HG03175 (cell line): ENCODE measurements around the gene KXD1.
"Not testable (repeated sequence)": the region's sequence is repeated elsewhere in the genome, so short reads cannot be mapped to it uniquely, and the experiment has no call there.

Experiments
- ATAC-seq: cut with Tn5 transposase; IDR thresholded peaks from one replicate; pipeline ENCODE4 v1.9.1; 2021; ENCODE audit warnings: mild to moderate bottlenecking, moderate library complexity; ENCODE audit not compliant: unreplicated experiment

Gene KXD1

GRCh38 chr19:18533058-18533457 is 24.6 kb upstream of the KXD1 start:
- no peak for ATAC-seq

DNA sequence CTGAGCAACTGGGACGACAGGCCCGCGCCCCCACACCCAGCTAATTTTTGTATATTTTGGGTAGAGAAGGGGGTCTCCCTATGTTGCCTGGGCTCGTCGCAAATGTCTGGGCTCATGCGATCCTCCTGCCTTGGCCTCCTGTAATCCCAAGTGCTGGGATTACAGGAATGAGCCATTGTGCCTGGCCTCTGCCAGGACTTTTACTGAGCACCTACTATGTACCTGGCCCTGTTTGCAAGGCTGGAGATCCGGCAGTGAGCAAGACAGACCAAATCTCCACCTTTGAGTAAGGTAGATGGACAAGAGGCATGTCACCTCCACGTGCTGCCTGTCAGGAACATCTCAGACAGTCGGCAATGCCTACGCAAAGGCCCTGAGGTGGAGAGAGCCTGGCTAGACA is 21.2 kb upstream of the KXD1 start:
- no peak for ATAC-seq

DNA sequence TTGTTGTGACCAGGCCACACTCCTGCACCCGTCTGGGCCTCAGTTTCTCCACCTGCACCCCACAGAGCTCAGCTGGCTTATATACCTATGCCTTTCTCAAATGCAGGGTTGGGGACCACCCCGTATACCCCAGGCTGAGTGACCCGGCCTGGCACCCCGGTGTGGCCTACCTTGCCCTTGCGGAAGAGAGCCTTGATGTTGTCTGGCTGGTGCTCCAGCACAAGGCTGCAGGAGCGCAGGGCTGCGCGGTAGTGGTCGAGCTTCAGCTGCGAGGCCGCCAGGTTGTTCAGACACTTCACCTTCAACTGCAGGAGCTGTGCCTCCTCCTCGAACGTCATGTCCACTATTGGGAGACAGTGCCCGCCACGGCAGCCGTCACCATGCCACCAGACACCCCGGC is 20.2 kb upstream of the KXD1 start:
- no peak for ATAC-seq

DNA sequence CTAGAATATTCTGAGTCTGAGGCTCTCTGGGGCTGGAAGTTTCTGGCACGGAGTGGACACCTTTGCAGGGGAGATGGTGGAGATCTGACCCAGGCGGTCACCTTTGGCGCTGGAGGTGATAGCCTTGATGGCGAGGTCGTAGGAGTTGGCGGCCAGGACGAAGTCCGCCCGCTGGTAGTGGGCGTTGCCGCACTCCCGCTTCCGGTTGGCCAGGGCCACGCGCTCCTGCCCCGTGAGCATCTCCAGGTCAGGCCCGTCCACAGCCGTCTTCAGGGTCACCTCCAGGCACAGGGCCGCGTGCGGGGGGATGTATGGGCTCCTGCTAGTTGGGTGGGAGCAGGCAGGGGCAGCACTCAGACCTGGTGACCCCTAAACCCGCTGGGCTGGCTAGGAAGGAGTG is 19.6 kb upstream of the KXD1 start:
- no peak for ATAC-seq

- ATAC-seq = no peak
Measured at GRCh38 chr19:18539372-18539771, 18.3 kb upstream of the KXD1 start.

DNA sequence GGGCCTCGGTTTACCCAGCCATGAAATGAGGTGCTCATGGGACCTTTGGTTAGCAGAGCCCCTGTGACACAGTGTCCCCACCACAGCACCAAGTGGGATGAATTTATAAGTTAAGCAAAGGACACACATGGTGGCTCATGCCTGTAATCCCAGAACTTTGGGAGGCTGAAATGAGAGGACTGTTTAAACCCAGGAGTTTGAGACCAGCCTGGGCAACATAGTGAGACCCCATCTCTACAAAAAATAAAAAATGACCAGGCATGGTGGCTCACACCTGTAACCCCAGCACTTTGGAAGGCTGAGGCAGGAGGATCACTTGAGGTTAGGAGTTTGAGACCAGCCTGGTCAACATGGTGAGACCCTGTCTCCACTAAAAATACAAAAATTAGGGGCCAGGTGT is 17.5 kb upstream of the KXD1 start:
- ATAC-seq = not testable (repeated sequence)

DNA sequence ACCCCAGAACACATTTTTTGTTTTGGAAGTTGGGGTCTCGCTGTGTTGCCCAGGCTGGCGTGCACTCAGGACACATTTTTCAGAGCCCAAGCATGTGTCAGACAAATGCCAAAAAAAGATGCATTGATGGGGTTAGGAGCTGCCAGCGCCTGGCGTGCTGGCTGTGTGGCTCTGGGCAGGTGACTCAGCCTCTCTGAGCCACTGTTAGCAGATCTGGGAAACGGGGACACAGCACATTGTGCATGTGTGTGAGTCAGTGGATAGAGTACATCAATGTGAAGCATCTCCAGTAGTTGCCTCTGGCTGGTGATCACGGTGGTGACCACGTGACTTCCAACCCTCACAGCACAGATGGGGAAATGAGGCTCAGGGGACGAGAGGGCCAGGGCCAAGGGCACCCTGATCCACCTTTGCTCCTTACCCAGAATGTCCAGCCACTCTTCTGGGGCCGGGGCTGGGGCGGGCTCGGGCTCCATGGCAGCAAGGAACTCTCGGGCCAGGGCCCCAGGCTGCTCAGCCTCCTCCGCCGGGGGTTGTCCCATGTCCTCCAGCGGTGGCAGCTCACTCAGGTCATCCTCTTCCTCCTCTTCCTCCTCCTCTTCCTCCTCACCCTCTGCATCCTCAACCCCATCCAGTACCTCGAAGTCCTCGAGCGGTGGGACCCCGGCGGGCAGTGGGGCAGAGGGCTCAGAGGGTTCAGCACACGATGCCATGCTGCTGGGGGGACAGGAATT is 16.2 kb upstream of the KXD1 start:
- no peak for ATAC-seq

- no peak for ATAC-seq
Measured at GRCh38 chr19:18541992-18542940, 15.4 kb upstream of the KXD1 start.

GRCh38 chr19:18542941-18543813 is 14.5 kb upstream of the KXD1 start, which contains the start of gene FKBP8:
Gene FKBP8, minus strand, starts transcription at chr19:18543573. Its CDS starts 1,603 bp downstream, at chr19:18541970.
- ATAC-seq = peak; percentile 94

- peak; percentile 57 for ATAC-seq
Measured at GRCh38 chr19:18543814-18544475, 13.7 kb upstream of the KXD1 start.

DNA sequence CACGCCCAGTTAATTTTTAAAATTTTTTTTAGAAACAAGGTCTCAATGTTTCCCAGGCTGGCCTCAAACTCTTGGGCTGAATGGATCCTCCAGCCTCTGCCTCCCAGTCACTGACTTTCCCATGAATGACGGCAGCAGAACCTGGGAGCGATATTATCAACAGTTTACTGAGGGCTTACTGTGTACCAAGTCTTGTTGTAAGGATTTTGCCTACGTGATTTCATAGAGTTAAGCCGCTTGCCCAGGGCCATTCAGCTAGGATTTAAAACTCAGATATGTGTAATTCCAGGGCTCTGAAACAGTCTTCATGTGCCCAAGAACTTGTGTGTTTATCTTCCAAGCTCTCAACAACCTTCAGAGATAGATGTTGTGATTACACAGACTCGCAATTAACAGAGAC is 6.0 kb upstream of the KXD1 start:
- ATAC-seq = no peak

- no peak for ATAC-seq
Measured at GRCh38 chr19:18558202-18558555, 509 bp downstream of the KXD1 start.

DNA sequence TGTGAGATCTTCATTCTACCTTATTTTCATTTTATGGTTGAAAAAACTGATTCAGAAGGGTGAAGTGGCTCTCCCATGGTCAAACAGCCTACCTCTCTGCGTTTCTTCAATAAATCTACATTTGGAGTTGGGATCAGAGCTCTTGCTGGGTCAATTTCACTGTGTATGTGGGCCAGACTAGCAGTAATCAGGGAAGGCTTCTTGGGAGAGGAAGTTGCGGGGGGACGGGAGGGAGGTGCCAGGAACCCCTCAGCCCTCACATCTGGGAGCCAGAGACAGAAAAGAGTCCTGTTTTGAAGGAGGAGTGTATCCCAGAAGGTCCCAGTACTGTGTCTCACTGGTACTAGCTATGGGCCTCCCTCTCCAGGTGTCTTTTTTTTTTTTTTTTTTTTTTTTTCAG is 934 bp downstream of the KXD1 start:
- ATAC-seq = no peak

DNA sequence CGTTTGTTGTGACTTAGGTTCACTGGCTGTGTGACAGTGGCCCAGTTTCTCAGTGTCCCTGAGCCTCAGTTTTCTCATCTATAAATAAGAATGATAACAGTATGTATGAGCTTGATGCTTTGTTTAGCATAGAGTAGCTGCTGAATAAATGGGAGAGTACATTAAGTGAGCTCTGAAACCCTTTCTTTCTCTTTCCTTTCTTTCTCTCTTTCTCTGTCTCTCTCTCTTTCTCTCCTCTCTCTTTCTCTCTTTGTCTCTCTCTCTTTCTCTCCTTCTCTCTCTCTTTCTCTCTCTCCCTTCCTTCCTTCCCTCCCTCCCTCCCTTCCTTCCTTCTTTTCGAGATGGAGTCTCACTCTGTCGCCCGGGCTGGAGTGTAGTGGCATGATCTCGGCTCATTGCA is 2.0 kb downstream of the KXD1 start:
- no peak for ATAC-seq

GRCh38 chr19:18562086-18562485 is 4.4 kb downstream of the KXD1 start:
- no peak for ATAC-seq

DNA sequence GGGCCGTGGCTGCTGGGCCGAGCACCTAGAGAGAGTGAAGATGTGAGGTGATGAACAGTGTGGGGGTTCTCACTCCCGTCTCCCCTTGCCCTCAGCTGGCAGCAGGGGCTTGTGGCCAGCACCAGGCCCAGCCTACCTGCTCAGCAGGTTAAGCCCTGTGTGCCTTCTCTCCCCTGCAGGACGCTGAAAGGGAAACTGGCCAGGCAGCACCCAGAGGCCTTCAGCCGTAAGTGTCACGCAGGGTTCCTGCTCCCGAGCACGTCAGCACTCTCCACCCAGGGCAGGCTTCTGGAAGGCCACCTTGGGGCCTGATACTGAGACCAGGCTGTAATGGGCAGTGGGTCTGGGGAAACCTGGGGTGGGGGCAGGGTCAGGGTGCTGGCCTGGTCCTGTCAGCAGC is 9.3 kb downstream of the KXD1 start:
- no peak for ATAC-seq

DNA sequence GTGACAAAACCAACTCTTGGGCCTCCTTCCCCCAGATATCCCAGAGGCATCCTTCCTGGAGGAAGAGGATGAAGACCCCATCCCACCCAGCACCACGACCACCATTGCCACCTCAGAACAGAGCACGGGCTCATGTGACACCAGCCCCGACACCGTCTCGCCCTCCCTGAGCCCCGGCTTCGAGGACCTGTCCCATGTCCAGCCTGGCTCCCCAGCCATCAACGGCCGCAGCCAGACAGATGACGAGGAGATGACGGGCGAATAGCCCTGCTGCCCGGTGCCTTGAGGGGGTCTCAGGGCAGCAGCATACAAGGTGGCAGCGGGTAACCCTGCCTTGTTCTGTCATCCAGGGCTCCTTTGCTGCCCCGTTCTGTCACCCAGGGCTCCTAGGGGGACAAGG is 10.7 kb downstream of the KXD1 start:
- no peak for ATAC-seq

- ATAC-seq = peak; percentile 92
Measured at GRCh38 chr19:18571564-18572344, 14.1 kb downstream of the KXD1 start, which contains the start of gene UBA52. Gene UBA52, plus strand, starts transcription at chr19:18571857. Its CDS starts 1,444 bp downstream, at chr19:18573301.

DNA sequence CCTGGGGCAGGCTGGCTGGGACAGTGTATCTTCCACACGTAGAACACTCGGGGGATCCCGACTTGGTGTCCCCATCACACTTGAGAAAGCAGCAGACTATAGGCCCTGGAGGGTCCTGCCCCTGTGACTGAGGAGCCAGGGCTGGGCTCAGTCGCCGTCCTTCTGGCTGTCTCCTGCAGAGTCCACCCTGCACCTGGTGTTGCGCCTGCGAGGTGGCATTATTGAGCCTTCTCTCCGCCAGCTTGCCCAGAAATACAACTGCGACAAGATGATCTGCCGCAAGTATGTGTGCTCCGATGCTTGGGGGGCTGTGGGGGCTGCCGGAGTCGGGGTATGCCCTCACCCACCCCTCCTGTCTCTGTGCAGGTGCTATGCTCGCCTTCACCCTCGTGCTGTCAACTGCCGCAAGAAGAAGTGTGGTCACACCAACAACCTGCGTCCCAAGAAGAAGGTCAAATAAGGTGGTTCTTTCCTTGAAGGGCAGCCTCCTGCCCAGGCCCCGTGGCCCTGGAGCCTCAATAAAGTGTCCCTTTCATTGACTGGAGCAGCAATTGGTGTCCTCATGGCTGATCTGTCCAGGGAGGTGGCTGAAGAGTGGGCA is 17.1 kb downstream of the KXD1 start:
- ATAC-seq = no peak
